ENCODE measurements around the gene CCDC197.

- TF ChIP-seq CTCF (conservative IDR thresholded peaks at IDR 0.05) (no peak), ZFX (IDR thresholded peaks at IDR 0.05) (no peak)
Measured at GRCh38 chr14:93954900-93955849, 41.9 kb upstream of the CCDC197 start.

All from C4-2B (cell line).